ENCODE results near the gene GALP. TPM values are rescaled to one million over a fixed set of nuclear protein-coding genes. Genes with fewer than 3 reads are reported as not detected.
"Not testable (repeated sequence)": the region's sequence is repeated elsewhere in the genome, so short reads cannot be mapped to it uniquely, and the experiment has no call there.

Gene GALP
- total RNA-seq, 2 donors from 2014 or later = not detected

- no peaks in the 10 kb centered on the region for H3K36me3 Mint-ChIP-seq (ENCODE audit: low read depth)
- H3K27me3 Mint-ChIP-seq = peaks cover 50% of the 10 kb centered on the region
- H3K4me1 Mint-ChIP-seq = no peaks in the 10 kb centered on the region
- H3K4me3 Mint-ChIP-seq = no peak overlapping the region
- no peak for DNase-seq
- ATAC-seq = no peak
- no peak overlapping the region for H3K27ac Mint-ChIP-seq
- H3K9me3 ChIP-seq (ENCODE audit: control insufficient read depth, low read length, poor library complexity, severe bottlenecking) = no peaks in the 10 kb centered on the region
These were observed 35.9 kb downstream of the GALP start for GRCh38 chr19:56211718-56212117.

- Mint-ChIP-seq H3K27me3 (peaks cover 27% of the 10 kb centered on the region), H3K4me3 (no peak overlapping the region), H3K27ac (no peak overlapping the region), H3K36me3 (ENCODE audit: low read depth) (no peaks in the 10 kb centered on the region), H3K4me1 (no peaks in the 10 kb centered on the region)
- H3K9me3 ChIP-seq (ENCODE audit: control insufficient read depth, low read length, poor library complexity, severe bottlenecking) = no peaks in the 10 kb centered on the region
- ATAC-seq = no peak
- no peak for DNase-seq
These were observed 41.5 kb downstream of the GALP start for GRCh38 chr19:56217039-56217949.

- DNase-seq (no peak), ATAC-seq (no peak)
- Mint-ChIP-seq H3K4me3 (no peak overlapping the region), H3K36me3 (ENCODE audit: low read depth) (peaks cover 3% of the 10 kb centered on the region), H3K27me3 (peaks cover 23% of the 10 kb centered on the region), H3K4me1 (no peaks in the 10 kb centered on the region), H3K27ac (no peak overlapping the region)
- H3K9me3 ChIP-seq (ENCODE audit: control insufficient read depth, low read length, poor library complexity, severe bottlenecking) = no peaks in the 10 kb centered on the region
These were observed 43.2 kb downstream of the GALP start for GRCh38 chr19:56218961-56219360.

- not testable (repeated sequence) for DNase-seq; ATAC-seq; H3K9me3 ChIP-seq (ENCODE audit: control insufficient read depth, low read length, poor library complexity, severe bottlenecking); H3K27me3 Mint-ChIP-seq; H3K4me1 Mint-ChIP-seq; H3K27ac Mint-ChIP-seq; H3K36me3 Mint-ChIP-seq (ENCODE audit: low read depth); H3K4me3 Mint-ChIP-seq
These were observed 45.6 kb downstream of the GALP start for GRCh38 chr19:56221442-56221841.

GRCh38 chr19:56221851-56222250 lies 46.0 kb downstream of the GALP start:
- H3K36me3 Mint-ChIP-seq (ENCODE audit: low read depth) = peaks cover 3% of the 10 kb centered on the region
- H3K27ac Mint-ChIP-seq = no peak overlapping the region
- H3K9me3 ChIP-seq (ENCODE audit: control insufficient read depth, low read length, poor library complexity, severe bottlenecking) = no peaks in the 10 kb centered on the region
- no peak overlapping the region for H3K4me3 Mint-ChIP-seq
- H3K27me3 Mint-ChIP-seq = peaks cover 6% of the 10 kb centered on the region
- ATAC-seq (no peak), DNase-seq (no peak)
- no peaks in the 10 kb centered on the region for H3K4me1 Mint-ChIP-seq

- Mint-ChIP-seq H3K27me3 (peaks cover 5% of the 10 kb centered on the region), H3K4me1 (no peaks in the 10 kb centered on the region), H3K4me3 (no peak overlapping the region), H3K36me3 (ENCODE audit: low read depth) (peaks cover 3% of the 10 kb centered on the region), H3K27ac (peak overlapping the region; percentile 43)
- no peaks in the 10 kb centered on the region for H3K9me3 ChIP-seq (ENCODE audit: control insufficient read depth, low read length, poor library complexity, severe bottlenecking)
- ATAC-seq (no peak), DNase-seq (no peak)
These were observed 47.1 kb downstream of the GALP start for GRCh38 chr19:56222901-56223300.

- H3K4me1 Mint-ChIP-seq = no peaks in the 10 kb centered on the region
- no peak overlapping the region for H3K27ac Mint-ChIP-seq
- H3K9me3 ChIP-seq (ENCODE audit: control insufficient read depth, low read length, poor library complexity, severe bottlenecking) = no peaks in the 10 kb centered on the region
- no peaks in the 10 kb centered on the region for H3K27me3 Mint-ChIP-seq
- H3K4me3 Mint-ChIP-seq = no peak overlapping the region
- DNase-seq (no peak), ATAC-seq (no peak)
- peaks cover 3% of the 10 kb centered on the region for H3K36me3 Mint-ChIP-seq (ENCODE audit: low read depth)
These were observed 47.7 kb downstream of the GALP start for GRCh38 chr19:56223481-56223880.

Other genes starting within 250 kb of the GALP start
- gene NLRP13, start 243.7 kb upstream of the GALP start, total RNA-seq = not detected
- not detected for gene NLRP8, start 228.2 kb upstream of the GALP start, total RNA-seq
- not detected for gene NLRP5, start 189.2 kb upstream of the GALP start, total RNA-seq
- 10 to 100 TPM; 17.2 to 22.2 TPM for gene ZNF787, start 54.7 kb upstream of the GALP start, total RNA-seq
- gene ZNF444, start 34.7 kb upstream of the GALP start, total RNA-seq = 10 to 100 TPM; 12.3 to 16.7 TPM
- gene ZSCAN5B, start 21.8 kb downstream of the GALP start, total RNA-seq = not detected
- gene ZSCAN5C, start 26.3 kb downstream of the GALP start, total RNA-seq = not detected
- not detected for gene EDDM13, start 96.7 kb downstream of the GALP start, total RNA-seq
- 10 to 100 TPM in 1 of 2 donors, 1 to 10 TPM in 1; 9.1 to 11.1 TPM for gene ZSCAN5A, start 138.8 kb downstream of the GALP start, total RNA-seq
- 1 to 10 TPM; 3.2 to 3.9 TPM for gene ZNF582, start 217.5 kb downstream of the GALP start, total RNA-seq
- 1 to 10 TPM; 1.7 to 2.7 TPM for gene ZNF583, start 228.3 kb downstream of the GALP start, total RNA-seq

Data from T-helper 17 cell (primary cell).